Adrenal gland (tissue), 5 donors: ENCODE results near the gene CFAP74.

Experiments used
- POLR2A ChIP-seq, 2 donors: fragments of 450-650 bp; IDR thresholded peaks; one replicate each; pipeline ENCODE4 v1.6.1; 2017; ENCODE audit warnings: antibody characterized with exemption in 2 of 2, mild to moderate bottlenecking in 2 of 2, moderate library complexity in 1 of 2
- TF ChIP-seq, protein P1 (sequence below), 6 experiments: fragments of 450-650 bp in 4 of 6; fragments of 200-600 bp in 2 of 6; sonication (generic) in 1 of 6; IDR thresholded peaks; 1 replicate in 5 of 6; 2 replicates in 1 of 6; pipeline versions ENCODE4 v1.5.1 to v1.8.0; 2016 to 2021; ENCODE audit warnings: antibody characterized with exemption in 6 of 6, mild to moderate bottlenecking in 2 of 6, moderate library complexity in 1 of 6
- donor health status: DM: no; HTN: no; CAD: no.

DNA sequence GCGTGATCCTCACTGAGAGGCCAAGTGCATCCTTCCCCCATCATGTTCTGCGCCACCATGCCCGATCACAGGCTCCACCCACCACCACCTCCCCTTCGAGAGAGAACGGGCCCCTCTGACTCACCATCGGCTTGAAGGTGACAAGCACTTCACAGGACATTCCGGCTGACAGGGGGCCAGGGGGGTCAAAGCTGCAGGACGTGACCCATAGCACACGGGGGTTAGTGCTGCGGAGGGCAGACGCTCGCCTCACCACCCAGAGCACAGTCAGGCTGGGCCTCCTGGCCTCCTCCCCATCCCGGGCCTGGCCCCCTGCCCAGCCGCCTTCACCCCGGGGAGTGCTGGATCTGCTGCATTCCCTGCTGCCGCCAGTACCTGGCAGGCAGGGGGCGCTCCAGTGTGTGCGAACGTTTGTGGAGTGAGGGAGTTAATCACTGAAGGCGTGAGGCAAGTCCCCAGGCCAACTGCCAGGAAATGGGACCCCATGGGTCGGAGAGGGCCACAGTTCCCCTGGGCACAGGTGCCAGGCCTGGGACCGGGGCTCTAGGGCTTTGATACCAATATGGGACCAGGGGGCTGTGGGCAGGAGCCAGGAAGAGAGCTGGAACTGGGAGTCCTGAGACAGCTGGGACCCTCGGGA is 43.6 kb downstream of the CFAP74 start:
- peak in 1 of 2 donors; percentile 12 for TF ChIP-seq POLR2A (IDR thresholded peaks at IDR 0.05)
- TF ChIP-seq, protein P1, sequence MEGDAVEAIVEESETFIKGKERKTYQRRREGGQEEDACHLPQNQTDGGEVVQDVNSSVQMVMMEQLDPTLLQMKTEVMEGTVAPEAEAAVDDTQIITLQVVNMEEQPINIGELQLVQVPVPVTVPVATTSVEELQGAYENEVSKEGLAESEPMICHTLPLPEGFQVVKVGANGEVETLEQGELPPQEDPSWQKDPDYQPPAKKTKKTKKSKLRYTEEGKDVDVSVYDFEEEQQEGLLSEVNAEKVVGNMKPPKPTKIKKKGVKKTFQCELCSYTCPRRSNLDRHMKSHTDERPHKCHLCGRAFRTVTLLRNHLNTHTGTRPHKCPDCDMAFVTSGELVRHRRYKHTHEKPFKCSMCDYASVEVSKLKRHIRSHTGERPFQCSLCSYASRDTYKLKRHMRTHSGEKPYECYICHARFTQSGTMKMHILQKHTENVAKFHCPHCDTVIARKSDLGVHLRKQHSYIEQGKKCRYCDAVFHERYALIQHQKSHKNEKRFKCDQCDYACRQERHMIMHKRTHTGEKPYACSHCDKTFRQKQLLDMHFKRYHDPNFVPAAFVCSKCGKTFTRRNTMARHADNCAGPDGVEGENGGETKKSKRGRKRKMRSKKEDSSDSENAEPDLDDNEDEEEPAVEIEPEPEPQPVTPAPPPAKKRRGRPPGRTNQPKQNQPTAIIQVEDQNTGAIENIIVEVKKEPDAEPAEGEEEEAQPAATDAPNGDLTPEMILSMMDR (IDR thresholded peaks at IDR 0.05), result peak; percentile 86 to 97 (median 94)
